ENCODE data around the gene YKT6. TPM values are rescaled to one million over a fixed set of nuclear protein-coding genes. Genes with fewer than 3 reads are reported as not detected.

Gene YKT6
- total RNA-seq, 2 experiments from 2014 or later, result 74.9 to 75.9 TPM

GRCh38 chr7:44239361-44239760 is 38.6 kb downstream of the YKT6 start:
- H3K9me3 Mint-ChIP-seq, result no peaks in the 10 kb centered on the region
- H3K4me3 Mint-ChIP-seq, result no peak overlapping the region
- no peak for DNase-seq
- no peak overlapping the region for H3K27ac Mint-ChIP-seq
- no peaks in the 10 kb centered on the region for H3K27me3 Mint-ChIP-seq
- H3K4me1 Mint-ChIP-seq, result peaks cover 2% of the 10 kb centered on the region
- no peaks in the 10 kb centered on the region for H3K36me3 Mint-ChIP-seq

- H3K9me3 Mint-ChIP-seq, result no peaks in the 10 kb centered on the region
Measured at GRCh38 chr7:44240376-44240775, 39.6 kb downstream of the YKT6 start.

GRCh38 chr7:44240983-44241510 is 40.3 kb downstream of the YKT6 start:
- Mint-ChIP-seq H3K27me3 (no peaks in the 10 kb centered on the region), H3K36me3 (no peaks in the 10 kb centered on the region), H3K27ac (no peak overlapping the region), H3K4me3 (no peak overlapping the region), H3K4me1 (peaks cover 2% of the 10 kb centered on the region), H3K9me3 (no peaks in the 10 kb centered on the region)
- peak; percentile 64 for DNase-seq

More at GRCh38 chr7:44240376-44240775, 39.6 kb downstream of the YKT6 start:
- Mint-ChIP-seq H3K4me1 (peaks cover 2% of the 10 kb centered on the region), H3K4me3 (no peak overlapping the region), H3K27ac (no peak overlapping the region), H3K27me3 (no peaks in the 10 kb centered on the region), H3K36me3 (no peaks in the 10 kb centered on the region)
- no peak for DNase-seq

GRCh38 chr7:44242091-44242490 is 41.3 kb downstream of the YKT6 start:
- DNase-seq, result no peak
- Mint-ChIP-seq H3K4me1 (peaks cover 2% of the 10 kb centered on the region), H3K27me3 (no peaks in the 10 kb centered on the region), H3K4me3 (no peak overlapping the region), H3K27ac (no peak overlapping the region), H3K9me3 (no peaks in the 10 kb centered on the region), H3K36me3 (no peaks in the 10 kb centered on the region)

GRCh38 chr7:44244282-44244681 is 43.5 kb downstream of the YKT6 start:
- no peak overlapping the region for H3K4me3 Mint-ChIP-seq
- no peaks in the 10 kb centered on the region for H3K27me3 Mint-ChIP-seq
- no peaks in the 10 kb centered on the region for H3K36me3 Mint-ChIP-seq
- peak; percentile 47 for DNase-seq
- H3K9me3 Mint-ChIP-seq, result no peaks in the 10 kb centered on the region
- peaks cover 2% of the 10 kb centered on the region for H3K4me1 Mint-ChIP-seq
- no peak overlapping the region for H3K27ac Mint-ChIP-seq

GRCh38 chr7:44246396-44247113 is 45.8 kb downstream of the YKT6 start:
- no peak overlapping the region for H3K27ac Mint-ChIP-seq
- H3K27me3 Mint-ChIP-seq, result no peaks in the 10 kb centered on the region
- DNase-seq, result no peak
- no peak overlapping the region for H3K4me3 Mint-ChIP-seq
- no peaks in the 10 kb centered on the region for H3K4me1 Mint-ChIP-seq
- H3K36me3 Mint-ChIP-seq, result no peaks in the 10 kb centered on the region
- no peaks in the 10 kb centered on the region for H3K9me3 Mint-ChIP-seq

- no peaks in the 10 kb centered on the region for H3K9me3 Mint-ChIP-seq
- no peaks in the 10 kb centered on the region for H3K4me1 Mint-ChIP-seq
- no peaks in the 10 kb centered on the region for H3K27me3 Mint-ChIP-seq
- no peak for DNase-seq
- no peak overlapping the region for H3K27ac Mint-ChIP-seq
- no peaks in the 10 kb centered on the region for H3K36me3 Mint-ChIP-seq
- H3K4me3 Mint-ChIP-seq, result no peak overlapping the region
Measured at GRCh38 chr7:44247868-44248651, 47.3 kb downstream of the YKT6 start.

GRCh38 chr7:44249639-44250234 is 49.0 kb downstream of the YKT6 start:
- no peak for DNase-seq
- H3K27ac Mint-ChIP-seq, result no peak overlapping the region
- no peaks in the 10 kb centered on the region for H3K4me1 Mint-ChIP-seq
- no peak overlapping the region for H3K4me3 Mint-ChIP-seq
- H3K36me3 Mint-ChIP-seq, result no peaks in the 10 kb centered on the region
- no peaks in the 10 kb centered on the region for H3K9me3 Mint-ChIP-seq
- no peaks in the 10 kb centered on the region for H3K27me3 Mint-ChIP-seq

GRCh38 chr7:44251269-44251668 is 50.5 kb downstream of the YKT6 start:
- Mint-ChIP-seq H3K36me3 (no peaks in the 10 kb centered on the region), H3K4me1 (no peaks in the 10 kb centered on the region), H3K9me3 (no peaks in the 10 kb centered on the region), H3K27ac (no peak overlapping the region), H3K27me3 (no peaks in the 10 kb centered on the region), H3K4me3 (no peak overlapping the region)
- DNase-seq, result no peak

- Mint-ChIP-seq H3K27ac (no peak overlapping the region), H3K4me1 (no peaks in the 10 kb centered on the region), H3K4me3 (no peak overlapping the region), H3K27me3 (no peaks in the 10 kb centered on the region), H3K36me3 (no peaks in the 10 kb centered on the region), H3K9me3 (no peaks in the 10 kb centered on the region)
- DNase-seq, result no peak
Measured at GRCh38 chr7:44251881-44252280, 51.1 kb downstream of the YKT6 start.

- H3K36me3 Mint-ChIP-seq, result peaks cover 3% of the 10 kb centered on the region
- no peak for DNase-seq
- peak overlapping the region; percentile 96 for H3K27ac Mint-ChIP-seq
- H3K9me3 Mint-ChIP-seq, result no peaks in the 10 kb centered on the region
- no peak overlapping the region for H3K4me3 Mint-ChIP-seq
- peaks cover 35% of the 10 kb centered on the region for H3K4me1 Mint-ChIP-seq
- H3K27me3 Mint-ChIP-seq, result no peaks in the 10 kb centered on the region
Measured at GRCh38 chr7:44256459-44256858, 55.7 kb downstream of the YKT6 start.

- H3K36me3 Mint-ChIP-seq, result peaks cover 3% of the 10 kb centered on the region
- peaks cover 35% of the 10 kb centered on the region for H3K4me1 Mint-ChIP-seq
- no peaks in the 10 kb centered on the region for H3K9me3 Mint-ChIP-seq
- no peak for DNase-seq
- no peak overlapping the region for H3K4me3 Mint-ChIP-seq
- H3K27ac Mint-ChIP-seq, result peak overlapping the region; percentile 96
- H3K27me3 Mint-ChIP-seq, result no peaks in the 10 kb centered on the region
Measured at GRCh38 chr7:44257213-44257612, 56.4 kb downstream of the YKT6 start.

- H3K4me1 Mint-ChIP-seq, result peaks cover 35% of the 10 kb centered on the region
- H3K36me3 Mint-ChIP-seq, result peaks cover 3% of the 10 kb centered on the region
- peak; percentile 78 for DNase-seq
- no peaks in the 10 kb centered on the region for H3K9me3 Mint-ChIP-seq
- H3K4me3 Mint-ChIP-seq, result peak overlapping the region; percentile 23
- H3K27ac Mint-ChIP-seq, result peak overlapping the region; percentile 96
- no peaks in the 10 kb centered on the region for H3K27me3 Mint-ChIP-seq
Measured at GRCh38 chr7:44257618-44258422, 57.0 kb downstream of the YKT6 start.

GRCh38 chr7:44258423-44258760 is 57.6 kb downstream of the YKT6 start:
- no peak for DNase-seq
- H3K27me3 Mint-ChIP-seq, result no peaks in the 10 kb centered on the region
- H3K9me3 Mint-ChIP-seq, result no peaks in the 10 kb centered on the region
- peak overlapping the region; percentile 23 for H3K4me3 Mint-ChIP-seq
- H3K36me3 Mint-ChIP-seq, result peaks cover 3% of the 10 kb centered on the region
- H3K27ac Mint-ChIP-seq, result peak overlapping the region; percentile 96
- H3K4me1 Mint-ChIP-seq, result peaks cover 35% of the 10 kb centered on the region
